ENCODE data around the gene NLGN1. TPM values are rescaled to one million over a fixed set of nuclear protein-coding genes. Genes with fewer than 3 reads are reported as not detected.

NLGN1 gene
- total RNA-seq, 1 experiment from 2014 or later = 0.85 TPM

- intact Hi-C loops (cut with micrococcal nuclease; ENCODE audit: unreplicated experiment) = no loop called here
- Histone ChIP-seq H3K4me3 (ENCODE audit: low read depth in 2 of 2, low read length in 2 of 2) (no peak overlapping the region), H3K4me1 (ENCODE audit: control insufficient read depth, insufficient read depth, low read length) (no peaks in the 10 kb centered on the region), H3K27me3 (ENCODE audit: control insufficient read depth, insufficient read depth, low read length) (no peaks in the 10 kb centered on the region), H3K9me3 (ENCODE audit: control insufficient read depth, insufficient read depth, low read depth, low read length) (no peaks in the 10 kb centered on the region), H3K27ac (ENCODE audit: low read length) (no peak overlapping the region), H3K36me3 (ENCODE audit: control insufficient read depth, insufficient read depth, low read length) (no peaks in the 10 kb centered on the region)
- ChIA-PET CTCF (no interaction called here), POLR2A (no interaction called here)
- DNase-seq (ENCODE audit: low read depth, low spot score) (no peak), ATAC-seq (no peak)
- no TSS peak for BruUV-seq (replicated peaks)
- in situ Hi-C loops (cut with HindIII; ENCODE audit: low pct_unique_long_range_greater_than_20kb, low sequenced_read_pairs) = no loop called here
- TF ChIP-seq REST (IDR thresholded peaks at IDR 0.05; ENCODE audit: insufficient read depth in 1 of 2, low read depth in 2 of 2, low read length in 1 of 2) = no peak
- no peak for TF ChIP-seq SIN3A (IDR thresholded peaks at IDR 0.05; ENCODE audit: borderline replicate concordance, insufficient read depth, low read depth, low read length)
- TF ChIP-seq POLR2AphosphoS5 (IDR thresholded peaks at IDR 0.05; ENCODE audit: low read depth, low read length) = no peak
- no peak for TF ChIP-seq TCF7L2 (IDR thresholded peaks at IDR 0.05; ENCODE audit: low read depth, low read length)
- TF ChIP-seq CTCF (IDR thresholded peaks at IDR 0.05) = no peak
Measured at GRCh38 chr3:173863551-173863950, 466.0 kb downstream of the NLGN1 start.

GRCh38 chr3:173865900-173866498 is 468.5 kb downstream of the NLGN1 start:
- Histone ChIP-seq H3K27ac (ENCODE audit: low read length) (no peak overlapping the region), H3K4me1 (ENCODE audit: control insufficient read depth, insufficient read depth, low read length) (no peaks in the 10 kb centered on the region), H3K27me3 (ENCODE audit: control insufficient read depth, insufficient read depth, low read length) (no peaks in the 10 kb centered on the region), H3K36me3 (ENCODE audit: control insufficient read depth, insufficient read depth, low read length) (no peaks in the 10 kb centered on the region), H3K9me3 (ENCODE audit: control insufficient read depth, insufficient read depth, low read depth, low read length) (no peaks in the 10 kb centered on the region), H3K4me3 (ENCODE audit: low read depth in 2 of 2, low read length in 2 of 2) (no peak overlapping the region)
- ATAC-seq (no peak), DNase-seq (ENCODE audit: low read depth, low spot score) (no peak)
- in situ Hi-C loops (cut with HindIII; ENCODE audit: low pct_unique_long_range_greater_than_20kb, low sequenced_read_pairs) = no loop called here
- BruUV-seq (replicated peaks) = no TSS peak
- CTCF ChIA-PET = no interaction called here
- intact Hi-C loops (cut with micrococcal nuclease; ENCODE audit: unreplicated experiment) = no loop called here
- no peak for TF ChIP-seq SIN3A (IDR thresholded peaks at IDR 0.05; ENCODE audit: borderline replicate concordance, insufficient read depth, low read depth, low read length)
- POLR2A ChIA-PET = no interaction called here

- DNase-seq (ENCODE audit: low read depth, low spot score) = no peak
- in situ Hi-C loops (cut with HindIII; ENCODE audit: low pct_unique_long_range_greater_than_20kb, low sequenced_read_pairs) = no loop called here
- H3K4me1 ChIP-seq (ENCODE audit: control insufficient read depth, insufficient read depth, low read length) = no peaks in the 10 kb centered on the region
- H3K27ac ChIP-seq (ENCODE audit: low read length) = no peak overlapping the region
- no peak overlapping the region for H3K4me3 ChIP-seq (ENCODE audit: low read depth in 2 of 2, low read length in 2 of 2)
- no peaks in the 10 kb centered on the region for H3K9me3 ChIP-seq (ENCODE audit: control insufficient read depth, insufficient read depth, low read depth, low read length)
- intact Hi-C loops (cut with micrococcal nuclease; ENCODE audit: unreplicated experiment) = no loop called here
- no TSS peak for BruUV-seq (replicated peaks)
- ChIA-PET CTCF (no interaction called here), POLR2A (no interaction called here)
- no peaks in the 10 kb centered on the region for H3K36me3 ChIP-seq (ENCODE audit: control insufficient read depth, insufficient read depth, low read length)
- no peaks in the 10 kb centered on the region for H3K27me3 ChIP-seq (ENCODE audit: control insufficient read depth, insufficient read depth, low read length)
- no peak for ATAC-seq
- TF ChIP-seq POLR2AphosphoS5 (IDR thresholded peaks at IDR 0.05; ENCODE audit: low read depth, low read length) = no peak
- TF ChIP-seq REST (IDR thresholded peaks at IDR 0.05; ENCODE audit: insufficient read depth in 1 of 2, low read depth in 2 of 2, low read length in 1 of 2) = no peak
- TF ChIP-seq CTCF (IDR thresholded peaks at IDR 0.05) = no peak
- no peak for TF ChIP-seq SIN3A (IDR thresholded peaks at IDR 0.05; ENCODE audit: borderline replicate concordance, insufficient read depth, low read depth, low read length)
- no peak for TF ChIP-seq TCF7L2 (IDR thresholded peaks at IDR 0.05; ENCODE audit: low read depth, low read length)
Measured at GRCh38 chr3:173869766-173870165, 472.2 kb downstream of the NLGN1 start.

Data from Panc1 (cell line).